A673 (cell line): Measurements from ENCODE around the gene EFHD2.

Experiments used
- EZH2 ChIP-seq: fragments of 200-600 bp; sonication (generic); IDR thresholded peaks from 2 replicates; pipeline ENCODE4 v1.6.1; 2017; ENCODE audit warnings: borderline replicate concordance, low read depth, mild to moderate bottlenecking, mixed read lengths, antibody characterized with exemption, low read length; ENCODE audit not compliant: poor library complexity, severe bottlenecking
- TF ChIP-seq, protein P1 (sequence below): fragments of 300-800, 200-600 bp; sonication (generic); conservative IDR thresholded peaks from 2 replicates; pipeline ENCODE4 v1.5.1; 2017; ENCODE audit warnings: low read depth, mild to moderate bottlenecking, antibody characterized with exemption, low read length, moderate library complexity, mixed read lengths

GRCh38 chr1:15397236-15397635 is 12.5 kb upstream of the EFHD2 start:
- TF ChIP-seq, protein P1, sequence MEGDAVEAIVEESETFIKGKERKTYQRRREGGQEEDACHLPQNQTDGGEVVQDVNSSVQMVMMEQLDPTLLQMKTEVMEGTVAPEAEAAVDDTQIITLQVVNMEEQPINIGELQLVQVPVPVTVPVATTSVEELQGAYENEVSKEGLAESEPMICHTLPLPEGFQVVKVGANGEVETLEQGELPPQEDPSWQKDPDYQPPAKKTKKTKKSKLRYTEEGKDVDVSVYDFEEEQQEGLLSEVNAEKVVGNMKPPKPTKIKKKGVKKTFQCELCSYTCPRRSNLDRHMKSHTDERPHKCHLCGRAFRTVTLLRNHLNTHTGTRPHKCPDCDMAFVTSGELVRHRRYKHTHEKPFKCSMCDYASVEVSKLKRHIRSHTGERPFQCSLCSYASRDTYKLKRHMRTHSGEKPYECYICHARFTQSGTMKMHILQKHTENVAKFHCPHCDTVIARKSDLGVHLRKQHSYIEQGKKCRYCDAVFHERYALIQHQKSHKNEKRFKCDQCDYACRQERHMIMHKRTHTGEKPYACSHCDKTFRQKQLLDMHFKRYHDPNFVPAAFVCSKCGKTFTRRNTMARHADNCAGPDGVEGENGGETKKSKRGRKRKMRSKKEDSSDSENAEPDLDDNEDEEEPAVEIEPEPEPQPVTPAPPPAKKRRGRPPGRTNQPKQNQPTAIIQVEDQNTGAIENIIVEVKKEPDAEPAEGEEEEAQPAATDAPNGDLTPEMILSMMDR: no peak
- TF ChIP-seq EZH2: no peak
